ENCODE measurements around the gene GPR34.

The GPR34 gene

DNA sequence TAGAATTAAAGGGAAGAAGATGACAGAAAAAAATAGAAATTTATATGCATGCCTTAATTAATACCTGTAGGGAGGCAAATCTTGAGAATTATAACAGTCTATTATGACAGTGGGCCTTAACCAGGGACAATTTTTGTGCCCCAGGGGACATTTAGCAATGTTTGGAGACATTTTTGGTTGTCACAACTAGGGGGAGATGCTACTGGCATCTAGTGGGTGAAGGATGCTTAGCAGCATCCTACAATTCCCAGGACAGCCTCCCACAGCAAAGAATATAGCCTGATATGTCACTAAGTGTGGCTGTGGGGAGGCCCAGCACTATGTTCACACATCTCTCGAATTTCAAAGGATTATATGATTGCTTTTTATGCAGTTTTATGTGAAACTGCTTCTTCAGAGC is 45.8 kb downstream of the GPR34 start:
- no peak for DNase-seq
- Mint-ChIP-seq H3K36me3 (ENCODE audit: low read depth) (no peaks in the 10 kb centered on the region), H3K4me3 (no peak overlapping the region), H3K27me3 (peaks cover 17% of the 10 kb centered on the region), H3K9me3 (no peaks in the 10 kb centered on the region), H3K4me1 (ENCODE audit: low read depth) (peaks cover 26% of the 10 kb centered on the region), H3K27ac (peak overlapping the region; percentile 79)

DNA sequence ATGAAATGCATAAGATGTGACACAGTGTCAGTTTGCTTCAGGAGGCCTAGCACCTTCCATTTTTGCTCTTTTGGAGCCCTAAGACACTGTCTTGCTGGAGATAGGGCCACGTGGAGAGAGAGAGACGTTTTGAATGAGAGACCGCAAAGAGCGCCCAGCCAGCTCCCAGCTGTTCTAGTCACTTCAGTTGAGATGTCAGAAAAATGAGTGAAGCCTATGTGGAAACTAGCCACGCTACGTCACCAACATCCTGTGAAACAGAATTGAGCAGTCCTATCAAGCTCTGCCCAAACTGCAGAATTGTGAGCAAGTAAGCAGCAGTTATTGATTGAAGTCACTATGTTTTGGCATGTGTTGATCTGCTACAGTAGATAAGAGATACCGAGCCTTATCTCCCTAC is 48.3 kb downstream of the GPR34 start:
- DNase-seq = no peak
- Mint-ChIP-seq H3K4me3 (no peak overlapping the region), H3K4me1 (ENCODE audit: low read depth) (peaks cover 34% of the 10 kb centered on the region), H3K27ac (peak overlapping the region; percentile 22), H3K9me3 (no peaks in the 10 kb centered on the region), H3K27me3 (peaks cover 22% of the 10 kb centered on the region), H3K36me3 (ENCODE audit: low read depth) (no peaks in the 10 kb centered on the region)

DNA sequence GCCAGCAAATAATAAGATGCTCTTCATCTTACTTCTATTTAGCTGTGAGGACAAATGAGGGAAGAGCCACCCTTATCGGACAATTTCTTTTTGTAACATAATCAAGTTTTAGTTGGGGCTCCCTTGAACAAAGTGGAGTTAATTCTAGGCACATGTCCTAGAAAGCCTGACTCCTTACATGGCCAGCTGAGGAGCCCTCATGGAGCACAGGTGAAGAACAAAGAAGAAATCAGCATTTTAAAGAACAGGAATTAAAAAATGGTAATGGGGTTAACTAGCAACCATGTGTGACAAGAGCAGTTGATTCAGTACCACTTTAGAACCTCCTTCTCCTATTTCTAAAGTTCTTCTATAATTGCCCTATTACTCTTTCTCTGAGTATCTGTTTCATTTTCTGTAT is 51.1 kb downstream of the GPR34 start:
- no peaks in the 10 kb centered on the region for H3K9me3 Mint-ChIP-seq
- H3K27me3 Mint-ChIP-seq = peaks cover 29% of the 10 kb centered on the region
- no peak overlapping the region for H3K27ac Mint-ChIP-seq
- no peak for DNase-seq
- peaks cover 27% of the 10 kb centered on the region for H3K4me1 Mint-ChIP-seq (ENCODE audit: low read depth)
- no peak overlapping the region for H3K4me3 Mint-ChIP-seq
- peaks cover 9% of the 10 kb centered on the region for H3K36me3 Mint-ChIP-seq (ENCODE audit: low read depth)

All from activated T-cell treated with anti-CD3 and anti-CD28 coated beads, Interleukin-2, amount 50 U/mL, for 24 hours (primary cell).